H1 (cell line): ENCODE data around the gene TLL2. TPM values are rescaled to one million over a fixed set of nuclear protein-coding genes. Genes with fewer than 3 reads are reported as not detected.

ENCODE experiments used
- CTCF ChIA-PET: fragments of 300-600 bp; sonication (Branson Sonifier 250); formaldehyde crosslinking; loops from one replicate; lab custom pipeline; 2021; ENCODE audit not compliant: partially characterized antibody; lab: Charles Lee
- POLR2A ChIA-PET: fragments of 300-600 bp; sonication (Branson Sonifier 250); formaldehyde crosslinking; loops from one replicate; lab custom pipeline; 2021; ENCODE audit warnings: inconsistent platforms; ENCODE audit not compliant: partially characterized antibody; lab: Charles Lee
- DNase-seq, 2 experiments: peaks; one replicate each; pipeline versions ENCODE4 v3.0.0 to v3.0.0-alpha.2; 2010 to 2022; ENCODE audit warnings: low spot score in 2 of 2, low read depth in 1 of 2, mixed read lengths in 1 of 2
- FAIRE-seq: peaks from 2 replicates; lab custom pipeline; 2011; peaks lifted over from hg19 to GRCh38; lab: Jason Lieb, UNC
- H2AFZ ChIP-seq: 2 replicates; pipeline ENCODE4 v1.8.1; 2012; ENCODE audit warnings: low read length, inconsistent platforms
- H2AK5ac ChIP-seq: 2 replicates; pipeline ENCODE4 v1.6.1; 2013; ENCODE audit warnings: low read depth, low read length
- H2BK120ac ChIP-seq: replicated peaks from 2 replicates; pipeline ENCODE3; 2013; ENCODE audit warnings: low read depth, low read length, inconsistent platforms
- H2BK12ac ChIP-seq: 2 replicates; pipeline ENCODE4 v1.6.1; 2013; ENCODE audit warnings: low read depth, low read length
- H2BK15ac ChIP-seq: 2 replicates; pipeline ENCODE4 v1.6.1; 2013; ENCODE audit warnings: low read length
- H2BK20ac ChIP-seq: 2 replicates; pipeline ENCODE4 v1.6.1; 2013; ENCODE audit warnings: low read length
- H2BK5ac ChIP-seq: 2 replicates; pipeline ENCODE4 v1.6.1; 2013; ENCODE audit warnings: low read depth, low read length
- H3K14ac ChIP-seq: 2 replicates; pipeline ENCODE4 v1.6.1; 2013; ENCODE audit warnings: inconsistent platforms; ENCODE audit not compliant: insufficient read length
- H3K18ac ChIP-seq: 2 replicates; pipeline ENCODE4 v1.6.1; 2013; ENCODE audit warnings: low read length; ENCODE audit errors: extremely low read depth
- H3K23ac ChIP-seq: 2 replicates; pipeline ENCODE4 v1.6.1; 2013; ENCODE audit warnings: inconsistent platforms; ENCODE audit not compliant: insufficient read length
- H3K23me2 ChIP-seq: 2 replicates; pipeline ENCODE4 v1.6.1; 2013; ENCODE audit warnings: low read depth, low read length
- H3K27ac ChIP-seq: 2 replicates; pipeline ENCODE4 v1.6.1; 2011; ENCODE audit warnings: low read depth, low read length, inconsistent platforms
- H3K27me3 ChIP-seq, 4 experiments: replicated peaks in 1 of 4; 1 replicate in 1 of 4; 2 replicates in 3 of 4; pipeline versions ENCODE4 v1.6.1 to v1.8.1; 2011 to 2013; ENCODE audit warnings: low read length in 3 of 4, mild to moderate bottlenecking in 3 of 4, inconsistent platforms in 2 of 4, mixed read lengths in 2 of 4, moderate library complexity in 1 of 4; ENCODE audit not compliant: control insufficient read depth in 3 of 4, insufficient read depth in 3 of 4; ENCODE audit errors: extremely low read depth in 1 of 4
- H3K36me3 ChIP-seq, 4 experiments: 2 replicates each; pipeline versions ENCODE4 v1.6.1 to v1.8.1; 2011 to 2013; ENCODE audit warnings: mild to moderate bottlenecking in 4 of 4, low read length in 3 of 4, moderate library complexity in 2 of 4, control low read depth in 1 of 4, inconsistent platforms in 1 of 4; ENCODE audit not compliant: insufficient read depth in 4 of 4, control insufficient read depth in 2 of 4
- H3K4ac ChIP-seq: replicated peaks from 2 replicates; pipeline ENCODE3; 2013; ENCODE audit warnings: low read length, low read depth, mixed read lengths, inconsistent platforms; ENCODE audit not compliant: insufficient read length
- H3K4me1 ChIP-seq, 4 experiments: replicated peaks in 1 of 4; 1 replicate in 1 of 4; 2 replicates in 3 of 4; pipeline versions ENCODE4 v1.6.1 to v1.8.1; 2011 to 2013; ENCODE audit warnings: low read length in 3 of 4, inconsistent platforms in 2 of 4, mixed read lengths in 1 of 4; ENCODE audit not compliant: insufficient read depth in 4 of 4, control insufficient read depth in 3 of 4
- H3K4me2 ChIP-seq, 2 experiments: 2 replicates each; pipeline versions ENCODE4 v1.6.1 to v1.8.1; 2011 to 2013; ENCODE audit warnings: low read depth in 2 of 2, low read length in 2 of 2, control low read depth in 1 of 2, inconsistent platforms in 1 of 2, mild to moderate bottlenecking in 1 of 2; ENCODE audit not compliant: insufficient read depth in 1 of 2
- H3K4me3 ChIP-seq, 4 experiments: fragments of 200-600, 300-600 bp in 1 of 4; sonication (generic), shearing (Covaris generic), sonication (Bioruptor Twin) in 1 of 4; 2 replicates each; pipeline versions ENCODE4 v1.5.1 to v1.8.1; 2011 to 2016; ENCODE audit warnings: low read length in 4 of 4, low read depth in 3 of 4, control low read depth in 2 of 4, inconsistent platforms in 2 of 4, mild to moderate bottlenecking in 2 of 4, mixed read lengths in 1 of 4, moderate library complexity in 1 of 4; ENCODE audit not compliant: insufficient read depth in 2 of 4; ENCODE audit errors: extremely low read depth in 1 of 4
- H3K56ac ChIP-seq: replicated peaks from 2 replicates; pipeline ENCODE3; 2013; ENCODE audit warnings: low read depth, mild to moderate bottlenecking, mixed read lengths, low read length, inconsistent platforms; ENCODE audit not compliant: insufficient read length
- H3K79me1 ChIP-seq: 2 replicates; pipeline ENCODE4 v1.6.1; 2013; ENCODE audit warnings: low read depth, low read length, control low read depth
- H3K79me2 ChIP-seq, 2 experiments: 2 replicates each; pipeline versions ENCODE4 v1.6.1 to v1.8.1; 2012 to 2013; ENCODE audit warnings: low read length in 2 of 2, mild to moderate bottlenecking in 2 of 2, inconsistent platforms in 1 of 2; ENCODE audit not compliant: insufficient read depth in 2 of 2, control insufficient read depth in 1 of 2
- H3K9ac ChIP-seq, 4 experiments: replicated peaks in 1 of 4; 1 replicate in 1 of 4; 2 replicates in 3 of 4; pipeline versions ENCODE4 v1.6.1 to v1.8.1; 2011 to 2013; ENCODE audit warnings: low read depth in 3 of 4, low read length in 3 of 4, control low read depth in 2 of 4, mild to moderate bottlenecking in 2 of 4, moderate library complexity in 2 of 4, inconsistent platforms in 1 of 4; ENCODE audit errors: extremely low read depth in 1 of 4
- H3K9me3 ChIP-seq, 2 experiments: 2 replicates each; pipeline versions ENCODE4 v1.6.1 to v1.8.1; 2012 to 2013; ENCODE audit warnings: mild to moderate bottlenecking in 2 of 2, moderate library complexity in 2 of 2, control low read depth in 1 of 2, inconsistent platforms in 1 of 2, low read depth in 1 of 2, low read length in 1 of 2, mixed read lengths in 1 of 2; ENCODE audit not compliant: insufficient read depth in 2 of 2
- H4K20me1 ChIP-seq, 2 experiments: replicated peaks in 1 of 2; 2 replicates each; pipeline versions ENCODE3 to v1.8.1; 2011 to 2013; ENCODE audit warnings: inconsistent platforms in 2 of 2, low read length in 2 of 2, mild to moderate bottlenecking in 1 of 2; ENCODE audit not compliant: insufficient read depth in 2 of 2, control insufficient read depth in 1 of 2
- H4K5ac ChIP-seq: 2 replicates; pipeline ENCODE4 v1.6.1; 2013; ENCODE audit warnings: low read length, low read depth, mixed read lengths, inconsistent platforms; ENCODE audit not compliant: insufficient read length
- H4K8ac ChIP-seq: 2 replicates; pipeline ENCODE4 v1.8.0; 2013; ENCODE audit warnings: mild to moderate bottlenecking, moderate library complexity, low read length, inconsistent platforms; ENCODE audit not compliant: insufficient read depth; ENCODE audit errors: extremely low read depth
- H4K91ac ChIP-seq: replicated peaks from 2 replicates; pipeline ENCODE3; 2013; ENCODE audit warnings: low read length, mixed read lengths, inconsistent platforms; ENCODE audit not compliant: insufficient read length
- EGR1 ChIP-seq: IDR thresholded peaks from 2 replicates; pipeline ENCODE4 v1.6.1; 2011; ENCODE audit warnings: low read depth, low read length, borderline replicate concordance
- SAP30 ChIP-seq: fragments of 300-600 bp; sonication (generic); IDR thresholded peaks from 2 replicates; pipeline ENCODE4 v1.7.1; 2012; ENCODE audit warnings: low read length, moderate library complexity, mild to moderate bottlenecking, inconsistent platforms; ENCODE audit not compliant: insufficient read depth, insufficient replicate concordance
- TBP ChIP-seq: IDR thresholded peaks from 2 replicates; pipeline ENCODE4 v1.6.1; 2011; ENCODE audit warnings: low read depth, low read length, improper control_type of control experiment
- WGBS, 2 experiments: shearing (Covaris generic) in 1 of 2; methylation state at CpG; one replicate each; pipeline versions ENCODE4 v1.1.6 to v1.1.7; 2013 to 2015; ENCODE audit warnings: low lambda C conversion rate in 2 of 2, mixed read lengths in 2 of 2, inconsistent platforms in 1 of 2, low coverage in 1 of 2, missing lambda C conversion rate in 1 of 2; ENCODE audit not compliant: insufficient replicate concordance in 2 of 2, insufficient coverage in 1 of 2, insufficient read length in 1 of 2; ENCODE audit errors: extremely low coverage in 1 of 2, missing lambda C conversion rate in 1 of 2; 5-methylcytosine and 5-hydroxymethylcytosine counted together
- polyA plus RNA-seq, 7 experiments: library from polyadenylated mRNA; depleted of rRNA in 3 of 7; stranded (reverse) in 5 of 7; unstranded in 2 of 7; fragments of >200 nt in 5 of 7; fragments of 200-250 nt in 2 of 7; gene quantifications; 1 replicate in 5 of 7; 2 replicates in 1 of 7; 4 replicates in 1 of 7; pipeline versions ENCODE4 v1.2.1 to v1.2.3, GENCODE V29; 2011 to 2013; ENCODE audit warnings: missing spikeins in 2 of 7, mixed read lengths in 2 of 7
- total RNA-seq: library from RNA; stranded (reverse); fragmentation: NEBNext Ultra II Directional; extraction: Animal tissue kit (Norgen Biotek cat#: 25700); gene quantifications from 2 replicates; pipeline ENCODE4 v1.2.1, GENCODE V29; 2021

The TLL2 gene
- total and polyA plus RNA-seq, 2 of the 8 experiments (the other 6 are each of a cell fraction or from before 2014, with no cell fraction given) = 2.4 to 3.2 TPM

DNA sequence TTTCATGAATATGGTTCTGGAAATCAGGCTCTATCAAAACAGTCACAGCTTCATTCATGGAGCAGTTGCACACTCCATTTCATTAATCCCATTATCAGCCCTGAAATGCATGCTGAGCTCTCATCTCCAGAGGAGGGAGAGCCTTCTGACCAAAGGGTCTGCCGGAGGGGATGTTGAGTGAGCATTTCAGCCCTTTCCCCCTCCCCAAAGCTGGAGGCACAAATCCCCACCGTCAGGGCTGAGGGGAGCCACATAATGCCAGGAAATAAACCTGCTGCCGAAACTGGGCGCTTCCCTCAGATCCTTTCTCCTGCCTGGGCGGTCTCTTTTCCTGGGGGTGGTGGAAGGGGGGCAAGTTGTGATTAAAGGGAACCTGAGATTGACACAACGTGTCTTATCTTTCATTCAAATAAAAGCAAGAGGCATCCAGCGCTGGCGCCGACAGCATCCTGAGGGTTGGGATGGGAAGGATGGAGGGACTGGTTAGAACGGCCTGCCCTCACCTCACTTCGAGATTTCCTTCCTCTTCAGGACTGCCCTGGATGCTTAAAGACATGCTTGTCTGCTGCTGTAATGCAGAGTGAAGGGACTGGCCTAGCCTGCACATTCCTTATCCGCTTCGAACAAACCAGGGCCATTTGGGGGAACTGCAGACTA lies 71.6 kb downstream of the TLL2 start:
- Histone ChIP-seq H3K4ac (no peak overlapping the region), H3K14ac (no peak overlapping the region), H3K4me3 (no peak overlapping the region), H3K23me2 (no peaks in the 10 kb centered on the region), H3K79me2 (no peaks in the 10 kb centered on the region), H3K23ac (no peak overlapping the region), H3K18ac (peak overlapping the region; percentile 28; the same call in 1 of the 2 replicates), H4K5ac (no peak overlapping the region), H4K20me1 (no peaks in the 10 kb centered on the region), H3K4me1 (peaks cover 10 to 17% (median 13%) of the 10 kb centered on the region in 4 experiments), H3K9ac (no peak overlapping the region), H4K91ac (no peak overlapping the region), H3K4me2 (0 out of 4 replicates have a peak overlapping the region, but pooled peaks have one; percentile 4 to 5), H3K79me1 (no peaks in the 10 kb centered on the region), H3K27ac (no peak overlapping the region), H2AFZ (no peak overlapping the region), H2BK20ac (peak overlapping the region; percentile 29; the same call in 1 of the 2 replicates), H3K36me3 (no peaks in the 10 kb centered on the region), H2BK120ac (no peak overlapping the region), H2BK12ac (peak overlapping the region; percentile 35; the same call in 1 of the 2 replicates), H4K8ac (no peak overlapping the region), H3K56ac (no peak overlapping the region), H2AK5ac (no peak overlapping the region), H2BK15ac (no peak overlapping the region), H3K27me3 (no peaks in the 10 kb centered on the region), H3K9me3 (no peaks in the 10 kb centered on the region), H2BK5ac (peak overlapping the region; percentile 0; the same call in 1 of the 2 replicates)
- 79% methylated on average over 13 of the region's 13 CpGs; no CpG with 5 or more reads in 1 of the 2 experiments for WGBS, 2 experiments
- DNase-seq (no peak), FAIRE-seq (no peak)
- ChIA-PET POLR2A (interaction anchor here (1.3 kb wide), 1 partner anchor 9 kb away, joined by 5 read pairs; no protein-coding TSS in a partner anchor), CTCF (interaction anchor here (0.6 to 4.5 kb wide), 9 partner anchors 9 to 69 kb away, joined by 3 to 22 read pairs (median 4); no protein-coding TSS in a partner anchor)
- TF ChIP-seq EGR1 = no peak
- no peak for TF ChIP-seq SAP30
- no peak for TF ChIP-seq TBP
